Tibial artery (tissue), 4 donors: Measurements from ENCODE around the gene GOLPH3L.

Experiments
- DNase-seq, 2 donors: peaks; one replicate each; pipeline ENCODE4 v3.0.0-alpha.2; 2019
- H3K27ac ChIP-seq, 2 donors: fragments of 200-600 bp; sonication (generic) in 1 of 2; 1 replicate in 1 of 2; 2 replicates in 1 of 2; pipeline ENCODE4 v1.5.1; 2018 to 2019; ENCODE audit warnings: mild to moderate bottlenecking in 1 of 2
- H3K27me3 ChIP-seq, 2 donors: fragments of 200-600 bp; sonication (generic) in 1 of 2; one replicate each; pipeline versions ENCODE4 v1.5.1 to v1.6.0; 2016 to 2019
- H3K36me3 ChIP-seq, 3 donors: fragments of 200-600 bp; sonication (generic) in 2 of 3; one replicate each; pipeline ENCODE4 v1.5.1; 2016 to 2019; ENCODE audit warnings: mild to moderate bottlenecking in 2 of 3
- H3K4me1 ChIP-seq, 4 donors: fragments of 200-600 bp; sonication (generic) in 2 of 4; 1 replicate in 3 of 4; 2 replicates in 1 of 4; pipeline ENCODE4 v1.5.1; 2016 to 2019
- H3K4me3 ChIP-seq, 2 donors: fragments of 200-600 bp; sonication (generic) in 1 of 2; 1 replicate in 1 of 2; 2 replicates in 1 of 2; pipeline ENCODE4 v1.5.1; 2018 to 2019; ENCODE audit warnings: mild to moderate bottlenecking in 2 of 2
- H3K9me3 ChIP-seq, 3 donors: fragments of 200-600 bp; sonication (generic) in 1 of 3; one replicate each; pipeline ENCODE4 v1.5.1; 2016 to 2019
- intact Hi-C: fragments of 100-400 bp; cut with DNase I; formaldehyde crosslinking; loops from one replicate; pipeline ENCODE4 v1.15.0; 2023; ENCODE audit warnings: low total_unique reads
- TF ChIP-seq, protein P1 (sequence below), 2 experiments: fragments of 200-600 bp in 1 of 2; fragments of 450-650 bp in 1 of 2; IDR thresholded peaks; one replicate each; pipeline ENCODE4 v1.5.1; 2017 to 2019; ENCODE audit warnings: antibody characterized with exemption in 2 of 2, mild to moderate bottlenecking in 1 of 2, moderate library complexity in 1 of 2

Gene GOLPH3L

GRCh38 chr1:150615346-150616201 is 81.4 kb downstream of the GOLPH3L start:
- intact Hi-C loops: no loop called here
- Histone ChIP-seq H3K9me3 (no peaks in the 10 kb centered on the region), H3K36me3 (peaks cover 0 to 31% (median 24%) of the 10 kb centered on the region in 3 donors), H3K4me1 (peaks cover 5 to 63% (median 49%) of the 10 kb centered on the region in 4 donors), H3K4me3 (no peak overlapping the region), H3K27ac (peak overlapping the region in 1 of 2 donors; percentile 60), H3K27me3 (no peaks in the 10 kb centered on the region)
- peak in 1 of 2 donors; percentile 20 for DNase-seq
- TF ChIP-seq, protein P1, sequence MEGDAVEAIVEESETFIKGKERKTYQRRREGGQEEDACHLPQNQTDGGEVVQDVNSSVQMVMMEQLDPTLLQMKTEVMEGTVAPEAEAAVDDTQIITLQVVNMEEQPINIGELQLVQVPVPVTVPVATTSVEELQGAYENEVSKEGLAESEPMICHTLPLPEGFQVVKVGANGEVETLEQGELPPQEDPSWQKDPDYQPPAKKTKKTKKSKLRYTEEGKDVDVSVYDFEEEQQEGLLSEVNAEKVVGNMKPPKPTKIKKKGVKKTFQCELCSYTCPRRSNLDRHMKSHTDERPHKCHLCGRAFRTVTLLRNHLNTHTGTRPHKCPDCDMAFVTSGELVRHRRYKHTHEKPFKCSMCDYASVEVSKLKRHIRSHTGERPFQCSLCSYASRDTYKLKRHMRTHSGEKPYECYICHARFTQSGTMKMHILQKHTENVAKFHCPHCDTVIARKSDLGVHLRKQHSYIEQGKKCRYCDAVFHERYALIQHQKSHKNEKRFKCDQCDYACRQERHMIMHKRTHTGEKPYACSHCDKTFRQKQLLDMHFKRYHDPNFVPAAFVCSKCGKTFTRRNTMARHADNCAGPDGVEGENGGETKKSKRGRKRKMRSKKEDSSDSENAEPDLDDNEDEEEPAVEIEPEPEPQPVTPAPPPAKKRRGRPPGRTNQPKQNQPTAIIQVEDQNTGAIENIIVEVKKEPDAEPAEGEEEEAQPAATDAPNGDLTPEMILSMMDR (IDR thresholded peaks at IDR 0.05): no peak

GRCh38 chr1:150613061-150613920 is 83.7 kb downstream of the GOLPH3L start:
- no peaks in the 10 kb centered on the region for H3K27me3 ChIP-seq
- intact Hi-C loops: no loop called here
- no peaks in the 10 kb centered on the region for H3K9me3 ChIP-seq
- H3K27ac ChIP-seq: peak overlapping the region; percentile 60 to 78
- H3K4me1 ChIP-seq: peaks cover 5 to 63% (median 42%) of the 10 kb centered on the region in 4 donors
- H3K4me3 ChIP-seq: peak overlapping the region; percentile 5 to 18
- TF ChIP-seq, protein P1 (IDR thresholded peaks at IDR 0.05): no peak
- peaks cover 0 to 21% (median 18%) of the 10 kb centered on the region in 3 donors for H3K36me3 ChIP-seq
- DNase-seq: peak in 1 of 2 donors; percentile 64

DNA sequence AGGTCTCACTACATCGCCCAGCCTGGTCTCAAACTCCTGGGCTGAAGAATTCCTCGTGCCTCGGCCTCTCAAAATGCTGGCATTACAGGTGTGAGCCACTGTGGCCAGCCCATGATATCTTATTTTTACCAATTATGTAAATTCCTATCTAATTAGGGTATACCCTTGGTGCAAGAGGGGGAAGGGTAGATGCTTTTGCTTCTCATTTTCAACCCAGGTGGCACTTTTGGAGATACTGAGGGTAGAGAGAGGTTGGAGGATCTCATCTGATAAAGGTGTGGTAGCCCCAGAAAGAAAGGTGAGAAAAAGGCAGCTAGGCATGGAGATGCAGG is 85.0 kb downstream of the GOLPH3L start:
- intact Hi-C loops: no loop called here
- no peaks in the 10 kb centered on the region for H3K9me3 ChIP-seq
- H3K4me1 ChIP-seq: peaks cover 5 to 63% (median 42%) of the 10 kb centered on the region in 4 donors
- H3K36me3 ChIP-seq: peaks cover 0 to 9% (median 8%) of the 10 kb centered on the region in 3 donors
- TF ChIP-seq, protein P1 (IDR thresholded peaks at IDR 0.05): no peak
- peak in 1 of 2 donors; percentile 21 for DNase-seq
- H3K4me3 ChIP-seq: no peak overlapping the region
- H3K27ac ChIP-seq: peak overlapping the region; percentile 60 to 78
- H3K27me3 ChIP-seq: no peaks in the 10 kb centered on the region

DNA sequence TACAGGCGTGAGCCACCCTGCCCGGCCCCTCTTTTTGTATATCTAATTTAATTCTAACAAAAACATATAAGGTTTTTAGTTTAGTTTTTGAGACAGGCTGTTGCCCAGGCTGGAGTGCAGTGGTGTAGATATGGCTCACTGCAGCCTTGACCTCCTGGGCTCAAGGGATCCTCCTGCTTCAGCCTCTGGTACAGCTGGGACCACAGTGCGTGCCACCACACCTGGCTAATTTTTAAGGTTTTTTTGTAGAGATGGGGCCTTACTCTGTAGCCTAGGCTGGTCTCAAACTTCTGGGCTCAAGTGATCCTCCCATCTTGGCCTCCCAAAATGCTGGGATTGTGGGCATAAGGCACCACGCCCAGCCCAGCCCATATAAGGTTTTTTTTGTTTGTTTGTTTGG is 86.4 kb downstream of the GOLPH3L start:
- TF ChIP-seq, protein P1 (IDR thresholded peaks at IDR 0.05): no peak
- no peaks in the 10 kb centered on the region for H3K36me3 ChIP-seq
- H3K4me1 ChIP-seq: peaks cover 5 to 63% (median 42%) of the 10 kb centered on the region in 4 donors
- no peak overlapping the region for H3K4me3 ChIP-seq
- peak overlapping the region; percentile 60 to 78 for H3K27ac ChIP-seq
- no peaks in the 10 kb centered on the region for H3K27me3 ChIP-seq
- no peaks in the 10 kb centered on the region for H3K9me3 ChIP-seq
- peak in 1 of 2 donors; percentile 37 for DNase-seq
- intact Hi-C loops: no loop called here

DNA sequence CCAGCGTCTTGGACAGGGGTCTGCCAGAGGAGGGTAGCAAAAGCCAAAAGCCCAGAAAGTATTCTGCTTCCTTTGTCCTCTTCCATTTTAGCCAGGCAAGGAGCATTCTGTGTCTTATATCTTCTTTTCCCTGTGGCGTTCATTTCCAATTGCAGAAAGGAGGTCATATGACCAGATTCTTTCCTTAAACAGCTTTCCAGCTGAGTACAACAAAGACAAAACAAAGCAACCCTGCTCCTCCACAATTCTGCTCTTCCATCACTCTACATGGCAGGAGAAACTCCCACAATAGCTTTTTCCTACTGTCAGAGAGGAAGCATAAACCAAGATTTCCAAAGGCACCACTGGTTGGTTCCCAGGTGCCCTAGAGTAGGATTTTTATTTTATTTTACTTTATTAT is 87.2 kb downstream of the GOLPH3L start:
- DNase-seq: peak in 1 of 2 donors; percentile 51
- peaks cover 5 to 62% (median 45%) of the 10 kb centered on the region in 4 donors for H3K4me1 ChIP-seq
- no peaks in the 10 kb centered on the region for H3K36me3 ChIP-seq
- H3K27me3 ChIP-seq: no peaks in the 10 kb centered on the region
- H3K27ac ChIP-seq: peak overlapping the region; percentile 2 to 60
- intact Hi-C loops: no loop called here
- TF ChIP-seq, protein P1 (IDR thresholded peaks at IDR 0.05): no peak
- no peak overlapping the region for H3K4me3 ChIP-seq
- H3K9me3 ChIP-seq: no peaks in the 10 kb centered on the region
